H1 (cell line): ENCODE results near the gene CALHM2.

Source experiments
- EZH2 ChIP-seq: fragments of 200-600 bp; sonication (generic); IDR thresholded peaks from 2 replicates; pipeline ENCODE4 v1.7.1; 2012; ENCODE audit warnings: low read depth, mild to moderate bottlenecking, moderate library complexity, low read length, inconsistent platforms; ENCODE audit not compliant: severe bottlenecking
- GABPA ChIP-seq: IDR thresholded peaks from 2 replicates; pipeline ENCODE4 v1.6.1; 2011; ENCODE audit warnings: mild to moderate bottlenecking, low read length, moderate library complexity, borderline replicate concordance; ENCODE audit not compliant: insufficient read depth
- GTF2F1 ChIP-seq: IDR thresholded peaks from 2 replicates; pipeline ENCODE4 v1.6.1; 2012; ENCODE audit warnings: low read depth, low read length, improper control_type of control experiment, borderline replicate concordance
- POLR2A ChIP-seq, 2 experiments: IDR thresholded peaks; 1 replicate in 1 of 2; 2 replicates in 1 of 2; pipeline ENCODE4 v1.6.1; 2011; ENCODE audit warnings: low read depth in 2 of 2, low read length in 2 of 2, mild to moderate bottlenecking in 2 of 2; ENCODE audit errors: control extremely low read depth in 1 of 2
- POLR2AphosphoS5 ChIP-seq: IDR thresholded peaks from 2 replicates; pipeline ENCODE4 v1.6.1; 2011; ENCODE audit warnings: low read depth, low read length
- RBBP5 ChIP-seq: IDR thresholded peaks from 2 replicates; pipeline ENCODE4 v1.7.1; 2012; ENCODE audit warnings: low read depth, mild to moderate bottlenecking, inconsistent platforms, low read length, moderate library complexity, borderline replicate concordance
- SP1 ChIP-seq: IDR thresholded peaks from 2 replicates; pipeline ENCODE4 v1.6.1; 2011; ENCODE audit warnings: low read depth, low read length
- SP4 ChIP-seq: IDR thresholded peaks from 2 replicates; pipeline ENCODE4 v1.6.1; 2012; ENCODE audit warnings: low read length, inconsistent platforms
- TAF1 ChIP-seq: IDR thresholded peaks from 2 replicates; pipeline ENCODE4 v1.6.1; 2011; ENCODE audit warnings: mild to moderate bottlenecking, low read depth, low read length
- YY1 ChIP-seq: IDR thresholded peaks from 2 replicates; pipeline ENCODE4 v1.6.1; 2011; ENCODE audit warnings: low read depth, mild to moderate bottlenecking, low read length
- ZNF274 ChIP-seq: IDR thresholded peaks from 2 replicates; pipeline ENCODE4 v1.7.0; 2012; ENCODE audit warnings: low read length, borderline replicate concordance; ENCODE audit errors: extremely low read depth
- TF ChIP-seq, protein P1 (sequence below), 3 experiments: IDR thresholded peaks; 1 replicate in 2 of 3; 2 replicates in 1 of 3; pipeline versions ENCODE4 v1.5.1 to v1.6.1; 2011; ENCODE audit warnings: low read length in 3 of 3, mild to moderate bottlenecking in 3 of 3, inconsistent platforms in 2 of 3, low read depth in 1 of 3, moderate library complexity in 1 of 3; ENCODE audit not compliant: insufficient read depth in 1 of 3; ENCODE audit errors: control extremely low read depth in 1 of 3
- TF ChIP-seq, protein P2 (sequence below): IDR thresholded peaks from 2 replicates; pipeline ENCODE4 v1.6.1; 2012; ENCODE audit warnings: inconsistent platforms

DNA sequence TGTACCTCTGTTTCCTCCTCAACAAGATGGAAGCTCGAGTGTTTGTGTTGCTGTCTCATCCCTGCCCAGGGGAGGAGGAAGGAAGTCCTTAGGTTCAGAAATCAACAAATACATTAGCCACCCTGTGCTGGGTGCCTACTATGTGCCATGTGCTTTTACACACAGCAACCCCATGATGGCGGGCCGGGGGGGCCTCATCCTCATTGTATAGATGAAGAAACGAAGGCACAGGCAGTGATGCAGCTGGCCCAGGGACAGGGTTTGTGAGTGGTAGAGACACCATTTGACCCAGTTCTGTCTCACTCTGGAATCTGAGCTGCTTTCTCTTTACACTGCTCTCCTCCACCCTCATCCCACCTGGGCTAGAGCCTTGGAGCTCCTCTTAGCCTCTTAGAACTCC, 1.9 kb upstream of the CALHM2 start:
- TF ChIP-seq RBBP5: no peak
- no peak for TF ChIP-seq YY1
- TF ChIP-seq, protein P1, sequence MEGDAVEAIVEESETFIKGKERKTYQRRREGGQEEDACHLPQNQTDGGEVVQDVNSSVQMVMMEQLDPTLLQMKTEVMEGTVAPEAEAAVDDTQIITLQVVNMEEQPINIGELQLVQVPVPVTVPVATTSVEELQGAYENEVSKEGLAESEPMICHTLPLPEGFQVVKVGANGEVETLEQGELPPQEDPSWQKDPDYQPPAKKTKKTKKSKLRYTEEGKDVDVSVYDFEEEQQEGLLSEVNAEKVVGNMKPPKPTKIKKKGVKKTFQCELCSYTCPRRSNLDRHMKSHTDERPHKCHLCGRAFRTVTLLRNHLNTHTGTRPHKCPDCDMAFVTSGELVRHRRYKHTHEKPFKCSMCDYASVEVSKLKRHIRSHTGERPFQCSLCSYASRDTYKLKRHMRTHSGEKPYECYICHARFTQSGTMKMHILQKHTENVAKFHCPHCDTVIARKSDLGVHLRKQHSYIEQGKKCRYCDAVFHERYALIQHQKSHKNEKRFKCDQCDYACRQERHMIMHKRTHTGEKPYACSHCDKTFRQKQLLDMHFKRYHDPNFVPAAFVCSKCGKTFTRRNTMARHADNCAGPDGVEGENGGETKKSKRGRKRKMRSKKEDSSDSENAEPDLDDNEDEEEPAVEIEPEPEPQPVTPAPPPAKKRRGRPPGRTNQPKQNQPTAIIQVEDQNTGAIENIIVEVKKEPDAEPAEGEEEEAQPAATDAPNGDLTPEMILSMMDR (IDR thresholded peaks at IDR 0.05; ENCODE audit: control extremely low read depth in 1 of 3, insufficient read depth in 1 of 3, low read depth in 1 of 3, low read length in 3 of 3): no peak
- no peak for TF ChIP-seq POLR2A (IDR thresholded peaks at IDR 0.05; ENCODE audit: control extremely low read depth in 1 of 2, low read depth in 2 of 2, low read length in 2 of 2)
- no peak for TF ChIP-seq ZNF274
- no peak for TF ChIP-seq GABPA
- no peak for TF ChIP-seq GTF2F1
- no peak for TF ChIP-seq SP4
- TF ChIP-seq POLR2AphosphoS5: no peak
- no peak for TF ChIP-seq EZH2
- TF ChIP-seq, protein P2, sequence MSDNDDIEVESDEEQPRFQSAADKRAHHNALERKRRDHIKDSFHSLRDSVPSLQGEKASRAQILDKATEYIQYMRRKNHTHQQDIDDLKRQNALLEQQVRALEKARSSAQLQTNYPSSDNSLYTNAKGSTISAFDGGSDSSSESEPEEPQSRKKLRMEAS: no peak
- TF ChIP-seq SP1: no peak
- TF ChIP-seq TAF1: no peak
